ENCODE measurements around the gene PABPN1L. TPM values are rescaled to one million over a fixed set of nuclear protein-coding genes. Genes with fewer than 3 reads are reported as not detected.

The PABPN1L gene
- total RNA-seq, 2 experiments from 2014 or later: not detected

GRCh38 chr16:88888461-88889387 lies 22.3 kb upstream of the PABPN1L start:
- POLR2A ChIA-PET: no interaction called here
- Mint-ChIP-seq H3K4me3 (no peak overlapping the region), H3K9me3 (no peaks in the 10 kb centered on the region), H3K36me3 (ENCODE audit: low read depth) (no peaks in the 10 kb centered on the region), H3K4me1 (ENCODE audit: low read depth) (no peaks in the 10 kb centered on the region), H3K27me3 (no peaks in the 10 kb centered on the region), H3K27ac (no peak overlapping the region)
- ATAC-seq (ENCODE audit: poor library complexity) (no peak), DNase-seq (no peak)
- CTCF ChIA-PET: no interaction called here
- Histone ChIP-seq H3K36me3 (ENCODE audit: insufficient read depth, low read length) (no peaks in the 10 kb centered on the region), H3K27ac (ENCODE audit: low read depth in 1 of 2, low read length in 2 of 2) (no peak overlapping the region), H3K4me1 (ENCODE audit: insufficient read depth, low read length) (no peaks in the 10 kb centered on the region), H3K9me3 (ENCODE audit: control insufficient read depth in 1 of 2, insufficient read depth in 1 of 2, low read length in 2 of 2) (peaks cover 0 to 9% of the 10 kb centered on the region in 2 experiments), H3K4me3 (ENCODE audit: low read length) (no peak overlapping the region), H3K27me3 (ENCODE audit: control insufficient read depth in 1 of 2, insufficient read depth in 2 of 2, low read length in 2 of 2) (no peaks in the 10 kb centered on the region)
- TF ChIP-seq CTCF (IDR thresholded peaks at IDR 0.05): no peak
- intact Hi-C loops (cut with DNase I, micrococcal nuclease): no loop called here

GRCh38 chr16:88888057-88888456 lies 21.6 kb upstream of the PABPN1L start:
- ATAC-seq (ENCODE audit: poor library complexity): no peak
- intact Hi-C loops (cut with DNase I, micrococcal nuclease): no loop called here
- POLR2A ChIA-PET: no interaction called here

GRCh38 chr16:88886845-88887521 lies 20.5 kb upstream of the PABPN1L start:
- no peak overlapping the region for H3K4me3 Mint-ChIP-seq
- no peaks in the 10 kb centered on the region for H3K36me3 Mint-ChIP-seq (ENCODE audit: low read depth)
- no peak for DNase-seq
- H3K27me3 Mint-ChIP-seq: no peaks in the 10 kb centered on the region
- Histone ChIP-seq H3K36me3 (ENCODE audit: insufficient read depth, low read length) (no peaks in the 10 kb centered on the region), H3K9me3 (ENCODE audit: control insufficient read depth in 1 of 2, insufficient read depth in 1 of 2, low read length in 2 of 2) (peaks cover 0 to 9% of the 10 kb centered on the region in 2 experiments), H3K27me3 (ENCODE audit: control insufficient read depth in 1 of 2, insufficient read depth in 2 of 2, low read length in 2 of 2) (no peaks in the 10 kb centered on the region), H3K4me3 (ENCODE audit: low read length) (no peak overlapping the region), H3K27ac (ENCODE audit: low read depth in 1 of 2, low read length in 2 of 2) (no peak overlapping the region), H3K4me1 (ENCODE audit: insufficient read depth, low read length) (peaks cover 6% of the 10 kb centered on the region)
- no peaks in the 10 kb centered on the region for H3K4me1 Mint-ChIP-seq (ENCODE audit: low read depth)
- H3K9me3 Mint-ChIP-seq: no peaks in the 10 kb centered on the region
- ChIA-PET POLR2A (no interaction called here), CTCF (no interaction called here)
- no peak overlapping the region for H3K27ac Mint-ChIP-seq
- TF ChIP-seq CTCF (IDR thresholded peaks at IDR 0.05): no peak
- intact Hi-C loops (cut with DNase I, micrococcal nuclease): no loop called here
- ATAC-seq (ENCODE audit: poor library complexity): no peak

More at GRCh38 chr16:88888057-88888456, 21.6 kb upstream of the PABPN1L start:
- no peak overlapping the region for H3K4me3 ChIP-seq (ENCODE audit: low read length)
- no peak for DNase-seq
- no peak overlapping the region for H3K27ac ChIP-seq (ENCODE audit: low read depth in 1 of 2, low read length in 2 of 2)
- H3K4me3 Mint-ChIP-seq: no peak overlapping the region
- no peaks in the 10 kb centered on the region for H3K4me1 ChIP-seq (ENCODE audit: insufficient read depth, low read length)
- no peaks in the 10 kb centered on the region for H3K36me3 Mint-ChIP-seq (ENCODE audit: low read depth)
- CTCF ChIA-PET: no interaction called here
- H3K4me1 Mint-ChIP-seq (ENCODE audit: low read depth): no peaks in the 10 kb centered on the region
- H3K27me3 Mint-ChIP-seq: no peaks in the 10 kb centered on the region
- no peak overlapping the region for H3K27ac Mint-ChIP-seq
- H3K9me3 Mint-ChIP-seq: no peaks in the 10 kb centered on the region
- H3K9me3 ChIP-seq (ENCODE audit: control insufficient read depth in 1 of 2, insufficient read depth in 1 of 2, low read length in 2 of 2): peaks cover 0 to 9% of the 10 kb centered on the region in 2 experiments
- TF ChIP-seq CTCF (IDR thresholded peaks at IDR 0.05): no peak
- no peaks in the 10 kb centered on the region for H3K36me3 ChIP-seq (ENCODE audit: insufficient read depth, low read length)
- no peaks in the 10 kb centered on the region for H3K27me3 ChIP-seq (ENCODE audit: control insufficient read depth in 1 of 2, insufficient read depth in 2 of 2, low read length in 2 of 2)

Data from CD4-positive, alpha-beta T cell (primary cell).